ENCODE measurements around the gene OR6A2. TPM values are rescaled to one million over a fixed set of nuclear protein-coding genes. Genes with fewer than 3 reads are reported as not detected.

OR6A2 gene
- total and polyA plus RNA-seq, 2 donors (not counting 3 experiments of a cell fraction or from before 2014, with no cell fraction given) = 0.06 to 0.27 TPM

DNA sequence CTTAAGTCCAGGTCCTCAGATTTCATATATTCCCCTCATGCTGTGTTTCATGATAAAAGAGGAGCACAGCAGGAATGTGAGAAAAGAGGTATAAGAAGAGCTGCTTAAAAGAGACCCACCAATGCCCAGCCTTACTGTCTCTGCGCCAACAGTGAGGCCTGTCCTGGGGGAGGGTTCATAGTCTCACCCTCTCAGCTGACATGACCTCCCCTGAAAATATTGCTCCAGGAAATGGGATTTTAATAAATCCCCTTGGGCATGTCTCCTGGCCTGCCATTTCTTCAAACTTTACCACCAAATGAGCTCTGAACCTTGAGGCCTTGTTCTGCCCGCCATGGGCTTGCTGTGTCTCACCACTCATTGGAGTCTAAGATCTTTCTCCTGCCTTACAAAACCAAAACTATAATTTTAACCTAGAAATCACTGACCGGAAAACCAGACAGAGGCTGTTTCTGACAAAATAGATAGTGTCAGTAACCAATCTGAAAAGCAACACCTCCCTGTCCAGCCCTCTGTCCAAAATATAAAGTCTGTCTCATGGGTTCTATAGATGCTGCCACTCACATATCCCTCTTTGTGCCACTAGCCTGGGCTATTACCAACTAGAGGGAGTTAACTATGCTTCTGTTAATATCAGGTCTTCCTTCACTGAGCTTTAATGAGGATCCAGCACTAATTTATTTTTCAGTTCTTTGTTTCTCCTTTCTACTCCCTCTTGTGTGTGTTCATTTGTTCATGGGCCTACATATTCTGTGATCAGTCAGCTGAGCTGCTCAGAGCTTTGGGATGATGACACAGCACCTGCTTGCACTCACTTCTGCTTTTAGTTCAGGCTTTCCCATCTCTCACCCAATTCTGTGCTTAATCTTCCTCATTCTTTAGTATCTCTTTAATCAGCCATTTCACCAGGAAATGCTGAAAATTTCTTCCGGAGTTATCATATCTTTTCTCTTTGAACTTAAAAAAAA, 27.3 kb downstream of the OR6A2 start, which contains the start of gene OR2AG2:
OR2AG2 (minus strand) TSS at position 51 of the 968 bp plus-strand sequence. CDS start 3,019 bp downstream, outside the sequence.
- TF ChIP-seq EZH2 (IDR thresholded peaks at IDR 0.05; ENCODE audit: borderline replicate concordance, low read depth, low read length, severe bottlenecking) (no peak), MYC (IDR thresholded peaks at IDR 0.05; ENCODE audit: low read depth, low read length) (no peak), FOS (IDR thresholded peaks at IDR 0.05; ENCODE audit: borderline replicate concordance, insufficient read depth, low read length) (no peak), JUN (IDR thresholded peaks at IDR 0.05; ENCODE audit: borderline replicate concordance, insufficient read depth, insufficient read length, low read depth) (no peak), POLR2AphosphoS5 (IDR thresholded peaks at IDR 0.05; ENCODE audit: insufficient read depth, low read depth, low read length) (no peak), GATA2 (IDR thresholded peaks at IDR 0.05; ENCODE audit: insufficient read depth, insufficient read length, low read depth, low read length) (no peak), POLR2A (IDR thresholded peaks at IDR 0.05; ENCODE audit: low read depth, low read length) (no peak)
- TF ChIP-seq, protein P1, sequence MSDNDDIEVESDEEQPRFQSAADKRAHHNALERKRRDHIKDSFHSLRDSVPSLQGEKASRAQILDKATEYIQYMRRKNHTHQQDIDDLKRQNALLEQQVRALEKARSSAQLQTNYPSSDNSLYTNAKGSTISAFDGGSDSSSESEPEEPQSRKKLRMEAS (IDR thresholded peaks at IDR 0.05; ENCODE audit: insufficient read depth, insufficient read length) = no peak
- TF ChIP-seq, protein P2, sequence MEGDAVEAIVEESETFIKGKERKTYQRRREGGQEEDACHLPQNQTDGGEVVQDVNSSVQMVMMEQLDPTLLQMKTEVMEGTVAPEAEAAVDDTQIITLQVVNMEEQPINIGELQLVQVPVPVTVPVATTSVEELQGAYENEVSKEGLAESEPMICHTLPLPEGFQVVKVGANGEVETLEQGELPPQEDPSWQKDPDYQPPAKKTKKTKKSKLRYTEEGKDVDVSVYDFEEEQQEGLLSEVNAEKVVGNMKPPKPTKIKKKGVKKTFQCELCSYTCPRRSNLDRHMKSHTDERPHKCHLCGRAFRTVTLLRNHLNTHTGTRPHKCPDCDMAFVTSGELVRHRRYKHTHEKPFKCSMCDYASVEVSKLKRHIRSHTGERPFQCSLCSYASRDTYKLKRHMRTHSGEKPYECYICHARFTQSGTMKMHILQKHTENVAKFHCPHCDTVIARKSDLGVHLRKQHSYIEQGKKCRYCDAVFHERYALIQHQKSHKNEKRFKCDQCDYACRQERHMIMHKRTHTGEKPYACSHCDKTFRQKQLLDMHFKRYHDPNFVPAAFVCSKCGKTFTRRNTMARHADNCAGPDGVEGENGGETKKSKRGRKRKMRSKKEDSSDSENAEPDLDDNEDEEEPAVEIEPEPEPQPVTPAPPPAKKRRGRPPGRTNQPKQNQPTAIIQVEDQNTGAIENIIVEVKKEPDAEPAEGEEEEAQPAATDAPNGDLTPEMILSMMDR (IDR thresholded peaks at IDR 0.05; ENCODE audit: extremely low read depth in 1 of 2, insufficient read depth in 1 of 2, low read depth in 1 of 2, low read length in 2 of 2) = no peak
- Histone ChIP-seq H3K9me3 (replicated peaks; ENCODE audit: control insufficient read depth, insufficient read depth, low read length) (no peaks in the 10 kb centered on the region), H3K27ac (ENCODE audit: insufficient read depth, low read depth, low read length) (no peak within 1 kb of the TSS), H3K9me1 (replicated peaks; ENCODE audit: control insufficient read depth, extremely low read depth, insufficient read depth, low read length) (no peaks in the 10 kb centered on the region), H3K79me2 (ENCODE audit: control insufficient read depth, insufficient read depth, low read length) (no peaks in the 10 kb centered on the region), H4K20me1 (replicated peaks; ENCODE audit: control insufficient read depth, extremely low read depth, insufficient read depth, low read length) (no peaks in the 10 kb centered on the region), H3K9ac (replicated peaks; ENCODE audit: extremely low read depth, insufficient read depth, low read length) (no peak within 1 kb of the TSS), H3K4me1 (ENCODE audit: control insufficient read depth, extremely low read depth, insufficient read depth, low read length) (no peaks in the 10 kb centered on the region), H3K4me3 (replicated peaks in 1 of 3; ENCODE audit: insufficient read depth in 1 of 3, low read depth in 1 of 3, low read length in 3 of 3) (no peak within 1 kb of the TSS), H3K27me3 (ENCODE audit: control insufficient read depth in 2 of 2, insufficient read depth in 2 of 2, low read length in 2 of 2) (peaks cover 2 to 3% of the 10 kb centered on the region in 2 experiments), H3K4me2 (ENCODE audit: insufficient read depth, low read length) (no peak within 1 kb of the TSS), H3K36me3 (ENCODE audit: control insufficient read depth in 2 of 2, extremely low read depth in 1 of 2, insufficient read depth in 2 of 2, low read length in 2 of 2) (no peaks in the 10 kb centered on the region), H2AFZ (ENCODE audit: low read depth, low read length) (no peak within 1 kb of the TSS)
- ChIA-PET POLR2A (no interaction called here), CTCF (interaction anchor here (0.8 to 1.0 kb wide), 2 partner anchors 17 to 39 kb away, joined by 3 read pairs; no protein-coding TSS in a partner anchor)
- no TSS peak for BruUV-seq (replicated peaks)
- FAIRE-seq (no peak), DNase-seq (ENCODE audit: low read depth, low spot score) (no peak)
- dilution Hi-C loops (cut with MboI; ENCODE audit: extremely low pct_ligation_motif_present, low sequenced_read_pairs) (no loop called here), intact Hi-C loops (cut with micrococcal nuclease) (no loop called here)
